ENCODE results near the gene POMGNT1. TPM values are rescaled to one million over a fixed set of nuclear protein-coding genes. Genes with fewer than 3 reads are reported as not detected.

Gene POMGNT1
- total RNA-seq, 1 donor from 2014 or later = 67.8 TPM

DNA sequence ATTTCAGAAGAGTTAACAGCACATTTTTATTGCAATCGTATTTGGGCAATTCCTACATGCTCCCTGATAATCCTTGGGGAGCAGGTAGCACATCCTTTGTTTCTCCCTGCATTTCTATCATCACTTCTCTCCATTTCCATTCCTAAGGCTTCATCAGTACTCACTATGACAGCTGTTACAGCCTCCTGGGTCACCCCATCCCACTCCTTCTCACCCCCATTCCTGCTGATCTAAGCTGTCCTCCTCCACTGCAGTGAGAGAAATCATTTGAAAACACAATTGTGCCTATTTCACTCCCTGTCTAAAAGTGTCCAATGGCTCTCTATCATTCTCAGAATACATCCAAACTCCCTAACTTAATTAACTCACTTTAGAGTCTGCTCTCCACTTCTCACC lies 40.3 kb downstream of the POMGNT1 start:
- DNase-seq (ENCODE audit: low spot score) = no peak
- intact Hi-C loops (cut with micrococcal nuclease) = no loop called here
- no peaks in the 10 kb centered on the region for H3K9me3 Mint-ChIP-seq
- no peaks in the 10 kb centered on the region for H3K27me3 Mint-ChIP-seq (ENCODE audit: low read depth)
- no peak overlapping the region for H3K4me3 Mint-ChIP-seq (ENCODE audit: low read depth)
- no peaks in the 10 kb centered on the region for H3K4me1 Mint-ChIP-seq (ENCODE audit: low read depth)
- no peaks in the 10 kb centered on the region for H3K36me3 Mint-ChIP-seq (ENCODE audit: low read depth)
- H3K27ac Mint-ChIP-seq = no peak overlapping the region

DNA sequence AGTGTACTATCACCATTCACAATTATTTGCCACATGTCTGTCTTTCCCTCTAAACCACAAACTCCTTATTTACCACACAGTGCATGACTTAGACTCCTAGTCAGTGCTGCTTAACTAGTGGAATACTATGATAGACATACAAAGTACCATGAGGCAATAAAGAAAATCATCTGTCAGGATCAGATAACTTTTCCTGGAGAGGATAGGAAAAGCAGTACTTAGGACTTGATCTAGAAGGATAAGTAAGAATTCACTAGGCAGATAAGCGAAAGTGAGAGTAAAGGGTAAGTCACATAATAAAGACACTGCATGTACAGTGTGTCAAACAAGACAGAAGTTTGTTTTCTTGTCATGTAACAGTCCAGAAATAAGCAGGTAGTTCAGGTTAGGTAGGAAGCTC lies 44.5 kb downstream of the POMGNT1 start:
- no peaks in the 10 kb centered on the region for H3K27me3 Mint-ChIP-seq (ENCODE audit: low read depth)
- no peaks in the 10 kb centered on the region for H3K4me1 Mint-ChIP-seq (ENCODE audit: low read depth)
- H3K27ac Mint-ChIP-seq = no peak overlapping the region
- no peaks in the 10 kb centered on the region for H3K36me3 Mint-ChIP-seq (ENCODE audit: low read depth)
- DNase-seq (ENCODE audit: low spot score) = no peak
- no peak overlapping the region for H3K4me3 Mint-ChIP-seq (ENCODE audit: low read depth)
- intact Hi-C loops (cut with micrococcal nuclease) = no loop called here
- no peaks in the 10 kb centered on the region for H3K9me3 Mint-ChIP-seq

- intact Hi-C loops (cut with micrococcal nuclease) = no loop called here
- Mint-ChIP-seq H3K36me3 (ENCODE audit: low read depth) (no peaks in the 10 kb centered on the region), H3K27me3 (ENCODE audit: low read depth) (no peaks in the 10 kb centered on the region), H3K4me1 (ENCODE audit: low read depth) (no peaks in the 10 kb centered on the region), H3K27ac (no peak overlapping the region), H3K4me3 (ENCODE audit: low read depth) (no peak overlapping the region), H3K9me3 (no peaks in the 10 kb centered on the region)
- DNase-seq (ENCODE audit: low spot score) = no peak
Measured at GRCh38 chr1:46153228-46153627, 45.0 kb downstream of the POMGNT1 start.

DNA sequence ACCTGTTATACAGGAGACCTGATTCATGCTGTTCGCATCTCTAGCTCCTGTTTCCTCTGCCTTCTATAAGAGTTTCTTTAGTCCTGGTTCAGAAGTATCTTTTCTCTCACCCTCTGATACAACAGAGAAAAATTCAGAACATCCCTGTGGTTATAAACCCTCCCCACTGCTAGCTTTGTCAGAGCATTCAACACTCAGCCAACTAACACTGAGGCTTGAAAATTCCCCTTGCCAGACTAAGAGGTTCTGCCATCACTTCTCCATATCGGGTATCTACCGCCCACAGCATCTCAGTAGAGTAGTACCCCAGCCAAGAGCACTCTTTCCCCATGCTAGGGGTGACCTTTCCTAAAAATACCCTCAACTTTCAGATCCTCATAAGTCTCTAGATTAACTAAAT lies 46.2 kb downstream of the POMGNT1 start:
- Mint-ChIP-seq H3K27ac (no peak overlapping the region), H3K36me3 (ENCODE audit: low read depth) (no peaks in the 10 kb centered on the region), H3K4me1 (ENCODE audit: low read depth) (no peaks in the 10 kb centered on the region), H3K4me3 (ENCODE audit: low read depth) (no peak overlapping the region), H3K9me3 (no peaks in the 10 kb centered on the region), H3K27me3 (ENCODE audit: low read depth) (no peaks in the 10 kb centered on the region)
- intact Hi-C loops (cut with micrococcal nuclease) = no loop called here
- DNase-seq (ENCODE audit: low spot score) = no peak

DNA sequence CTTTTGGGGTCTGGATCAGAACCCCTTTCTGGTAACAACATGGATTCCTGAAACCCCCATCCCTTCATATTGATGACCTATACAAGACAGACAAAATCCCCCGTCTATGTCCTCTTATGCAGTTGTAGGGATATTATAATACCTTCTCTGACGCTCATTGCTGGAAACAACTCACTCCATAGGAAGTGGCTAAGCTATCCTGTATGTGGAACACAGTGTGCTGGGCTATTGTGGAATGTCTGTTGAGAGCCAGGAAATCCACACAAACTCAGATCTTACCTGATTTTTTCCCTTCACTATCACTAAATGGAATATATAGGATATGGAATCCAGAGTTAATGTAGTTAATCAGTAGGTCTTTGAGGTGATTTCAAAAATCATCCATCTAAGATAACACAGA lies 48.1 kb downstream of the POMGNT1 start:
- no peak for DNase-seq (ENCODE audit: low spot score)
- intact Hi-C loops (cut with micrococcal nuclease) = no loop called here
- H3K9me3 Mint-ChIP-seq = no peaks in the 10 kb centered on the region
- H3K4me3 Mint-ChIP-seq (ENCODE audit: low read depth) = no peak overlapping the region
- no peak overlapping the region for H3K27ac Mint-ChIP-seq
- H3K27me3 Mint-ChIP-seq (ENCODE audit: low read depth) = peaks cover 2% of the 10 kb centered on the region
- no peaks in the 10 kb centered on the region for H3K4me1 Mint-ChIP-seq (ENCODE audit: low read depth)
- no peaks in the 10 kb centered on the region for H3K36me3 Mint-ChIP-seq (ENCODE audit: low read depth)

DNA sequence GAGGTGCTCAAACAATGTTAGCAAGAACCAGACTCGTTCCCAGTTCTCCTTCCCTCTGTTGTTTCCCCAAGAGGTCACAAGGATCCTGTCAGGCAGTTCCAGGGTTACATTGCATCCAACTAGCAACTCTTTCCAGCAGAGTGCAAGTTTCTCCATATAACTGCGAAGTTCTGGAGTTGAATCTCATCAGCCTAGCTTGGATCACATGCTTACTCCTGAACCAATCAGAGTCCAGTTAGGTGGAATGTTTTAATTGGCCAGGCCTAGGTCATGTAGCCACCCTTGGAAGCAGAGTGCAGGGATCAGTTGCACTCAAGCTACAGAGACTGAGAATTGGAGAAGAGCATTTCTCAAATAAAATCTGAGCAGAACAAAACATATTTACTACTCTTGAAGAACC lies 49.9 kb downstream of the POMGNT1 start:
- intact Hi-C loops (cut with micrococcal nuclease) = no loop called here

More for the DNA sequence above, 49.9 kb downstream of the POMGNT1 start:
- no peaks in the 10 kb centered on the region for H3K4me1 Mint-ChIP-seq (ENCODE audit: low read depth)
- H3K27ac Mint-ChIP-seq = no peak overlapping the region
- no peaks in the 10 kb centered on the region for H3K9me3 Mint-ChIP-seq
- H3K4me3 Mint-ChIP-seq (ENCODE audit: low read depth) = no peak overlapping the region
- H3K36me3 Mint-ChIP-seq (ENCODE audit: low read depth) = no peaks in the 10 kb centered on the region
- DNase-seq (ENCODE audit: low spot score) = no peak
- H3K27me3 Mint-ChIP-seq (ENCODE audit: low read depth) = peaks cover 2% of the 10 kb centered on the region

Other genes with a start within 250 kb of the POMGNT1 start
- gene PIK3R3, start 65.8 kb downstream of the POMGNT1 start, total RNA-seq = 2.8 and 3.3 TPM in 2 replicates
- 0.46 TPM in 1 of 2 replicates, not detected in the other for gene TSPAN1, start 23.3 kb downstream of the POMGNT1 start, total RNA-seq
- not detected in 2 replicates for gene P3R3URF, start 21.9 kb downstream of the POMGNT1 start, total RNA-seq
- 0.18 TPM in 1 of 2 replicates, not detected in the other for gene LURAP1, start 4.9 kb upstream of the POMGNT1 start, total RNA-seq
- 48.0 and 49.0 TPM in 2 replicates for gene RAD54L, start 49.3 kb upstream of the POMGNT1 start, total RNA-seq
- gene LRRC41, start 105.2 kb upstream of the POMGNT1 start, total RNA-seq = 70.1 and 70.6 TPM in 2 replicates
- gene UQCRH, start 105.3 kb upstream of the POMGNT1 start, total RNA-seq = 262 and 275 TPM in 2 replicates
- 37.2 and 37.6 TPM in 2 replicates for gene NSUN4, start 142.4 kb upstream of the POMGNT1 start, total RNA-seq
- 2.4 and 3.8 TPM in 2 replicates for gene FAAH, start 195.9 kb upstream of the POMGNT1 start, total RNA-seq